Measurements from ENCODE around the gene ZKSCAN5. TPM values are rescaled to one million over a fixed set of nuclear protein-coding genes. Genes with fewer than 3 reads are reported as not detected.

Gene ZKSCAN5
- total RNA-seq (2022; extraction: Qiagen RNA extraction), result 10.0 to 10.7 TPM (median 10.0 TPM) in 5 replicates

DNA sequence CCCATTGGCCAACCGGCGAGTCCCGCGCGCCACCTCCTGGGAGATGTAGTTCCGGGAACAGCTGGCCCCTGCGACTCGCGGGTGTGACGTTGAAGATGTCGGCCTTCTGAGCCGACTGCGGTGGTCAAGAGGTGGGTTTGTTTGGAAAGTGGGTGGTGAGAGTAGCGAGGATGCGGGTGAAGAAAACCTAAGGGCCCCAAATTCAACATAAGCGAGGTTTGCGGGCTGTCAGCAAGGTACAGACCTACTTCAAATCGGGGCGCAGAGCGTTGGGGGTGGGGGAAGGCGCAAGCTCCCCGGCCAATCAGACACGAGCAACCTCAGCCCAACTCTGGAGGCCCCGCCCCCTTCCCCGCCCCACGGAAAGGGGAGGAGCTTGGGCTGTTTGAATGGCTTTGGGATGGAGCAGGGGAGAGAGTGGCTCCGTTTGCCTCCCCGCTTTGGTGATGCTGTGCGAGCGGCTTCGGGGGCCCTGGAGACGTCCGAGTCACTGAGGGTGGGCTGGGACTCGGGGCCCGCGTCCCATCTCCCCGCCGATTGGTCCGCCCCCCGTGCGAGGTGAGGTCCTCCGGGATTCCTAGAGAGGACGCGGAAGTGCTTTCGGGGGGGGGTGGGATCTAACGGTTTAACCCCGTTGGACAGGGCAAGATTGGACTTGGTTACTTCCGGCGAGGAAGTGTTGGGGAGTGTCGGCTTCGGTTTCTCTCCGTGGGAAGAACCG is at the start of gene ZKSCAN5:
Gene ZKSCAN5, plus strand, starts transcription at position 60 of the 721 bp plus-strand sequence. CDS start 1,383 bp downstream, outside the sequence.

DNA sequence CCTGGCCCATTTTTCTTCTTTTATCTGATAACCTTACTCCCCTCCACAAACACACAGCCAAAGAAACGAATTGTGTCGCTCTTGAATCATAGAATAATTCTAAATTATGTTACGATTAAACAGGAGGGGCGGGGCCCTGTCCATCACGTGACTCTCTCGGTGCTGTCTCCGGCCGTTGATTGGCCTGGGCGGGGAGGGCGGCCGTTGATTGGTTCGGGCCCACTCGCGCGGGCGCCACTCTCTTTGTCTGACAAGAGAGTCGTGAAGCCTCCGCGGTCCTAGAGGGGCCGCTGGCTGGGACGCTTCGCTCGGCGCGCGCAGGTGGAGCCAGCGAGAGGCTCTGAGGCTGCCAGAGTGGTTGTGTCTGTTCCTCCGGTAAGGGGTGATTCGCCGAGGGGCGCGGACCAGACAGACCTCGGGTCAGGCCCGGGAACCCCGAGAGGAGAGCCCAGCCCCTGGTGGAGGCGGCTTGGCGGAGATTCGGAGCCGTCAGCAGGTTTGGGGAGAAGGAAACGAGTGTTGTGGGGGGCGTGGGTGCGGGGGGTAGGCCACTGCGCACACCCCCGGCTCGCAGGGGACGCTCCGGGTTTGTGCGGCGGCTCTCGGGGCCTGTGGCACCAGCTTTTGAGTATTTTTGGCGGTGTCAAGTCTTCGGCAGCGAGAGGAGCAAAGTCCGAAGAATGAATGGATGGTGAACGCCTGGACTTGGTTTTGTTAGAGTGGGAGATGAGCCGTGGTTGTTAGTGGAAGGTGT is 31.7 kb upstream of the ZKSCAN5 start, which contains the start of gene ZNF789:
Gene ZNF789, plus strand, starts transcription at position 330 of the 754 bp plus-strand sequence. CDS start 3,567 bp downstream, outside the sequence.

DNA sequence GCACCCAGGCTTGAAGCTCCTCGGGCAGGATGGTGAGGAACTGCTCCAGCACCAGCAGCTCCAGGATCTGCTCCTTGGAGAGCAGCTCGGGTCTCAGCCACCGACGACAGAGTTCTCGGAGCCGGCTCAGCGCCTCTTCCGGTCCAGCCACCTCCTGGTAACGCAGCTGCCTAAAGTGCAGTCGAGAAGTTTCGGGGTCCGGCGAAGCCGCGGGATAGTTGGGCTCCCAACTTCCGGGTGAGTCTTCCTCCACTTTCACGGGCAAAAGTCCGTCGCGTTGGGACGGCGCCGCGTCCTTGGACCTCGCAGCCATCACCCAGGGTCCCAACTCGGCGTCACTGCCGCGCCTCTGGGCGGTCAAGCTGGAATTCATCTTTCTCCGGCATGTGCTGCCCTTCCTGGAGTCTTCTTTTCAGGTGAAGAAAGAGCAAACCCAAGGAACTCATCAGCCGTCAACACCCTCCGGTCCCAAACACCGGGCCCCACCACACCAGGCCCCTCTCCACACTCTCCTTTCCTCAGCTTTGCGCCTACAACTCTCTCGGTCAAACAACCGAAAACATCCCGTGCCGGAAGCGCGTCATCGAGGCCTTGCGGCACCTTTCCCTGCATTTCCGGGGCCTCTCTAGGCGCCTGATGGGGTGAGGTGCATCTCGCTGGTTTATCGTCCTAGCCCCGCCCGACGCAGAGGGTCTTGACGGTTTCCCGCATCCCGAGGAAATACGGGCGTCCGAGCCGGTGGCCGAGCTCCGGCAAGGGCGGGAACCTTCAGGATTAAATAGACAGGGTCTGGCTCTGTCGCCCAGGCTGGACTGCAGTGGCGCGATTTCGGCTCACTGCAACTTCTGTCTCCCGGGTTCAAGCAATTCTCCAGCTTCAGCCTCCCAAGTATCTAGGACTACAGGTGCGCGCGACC is 4.5 kb upstream of the ZKSCAN5 start, which contains the start of gene ZNF394:
Gene ZNF394, minus strand, starts transcription at position 561 of the 916 bp plus-strand sequence. Its CDS starts 188 bp downstream, at position 373.

DNA sequence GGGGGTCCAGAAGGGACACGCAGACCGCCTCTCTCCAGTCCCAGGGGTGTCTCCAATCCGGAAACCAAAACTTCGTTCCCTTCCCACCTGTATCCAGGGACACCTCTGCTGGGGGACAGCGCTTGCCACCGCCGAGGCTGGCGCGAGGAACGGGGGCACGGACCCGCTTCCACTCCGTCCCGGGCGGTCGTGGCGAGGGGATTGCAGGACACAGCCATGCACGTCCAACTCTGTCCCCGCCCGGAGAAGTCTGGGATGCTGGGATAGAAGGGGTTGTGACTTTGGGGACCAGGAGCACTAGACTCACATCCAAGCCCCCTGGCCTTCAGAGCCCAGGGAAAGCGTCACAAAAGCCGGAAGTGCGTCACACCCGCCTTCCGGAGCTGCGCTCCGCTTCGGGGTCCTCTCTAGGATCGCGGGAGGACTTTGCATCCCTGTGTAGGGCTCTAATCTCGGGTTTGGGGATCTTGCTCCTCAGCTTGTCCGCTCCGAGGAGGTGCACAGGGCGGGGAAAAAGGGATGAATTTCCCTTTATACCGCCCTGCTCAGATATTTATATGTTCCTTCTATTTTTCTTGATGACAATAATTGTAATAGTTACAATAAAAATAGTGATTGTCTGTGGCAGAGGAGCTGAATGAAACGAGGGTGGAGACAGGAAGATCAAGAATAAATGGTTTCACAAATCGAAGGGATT is 47.5 kb downstream of the ZKSCAN5 start, which contains the start of gene FAM200A:
Gene FAM200A, minus strand, starts transcription at position 348 of the 697 bp plus-strand sequence. CDS start 3,707 bp downstream, outside the sequence.

DNA sequence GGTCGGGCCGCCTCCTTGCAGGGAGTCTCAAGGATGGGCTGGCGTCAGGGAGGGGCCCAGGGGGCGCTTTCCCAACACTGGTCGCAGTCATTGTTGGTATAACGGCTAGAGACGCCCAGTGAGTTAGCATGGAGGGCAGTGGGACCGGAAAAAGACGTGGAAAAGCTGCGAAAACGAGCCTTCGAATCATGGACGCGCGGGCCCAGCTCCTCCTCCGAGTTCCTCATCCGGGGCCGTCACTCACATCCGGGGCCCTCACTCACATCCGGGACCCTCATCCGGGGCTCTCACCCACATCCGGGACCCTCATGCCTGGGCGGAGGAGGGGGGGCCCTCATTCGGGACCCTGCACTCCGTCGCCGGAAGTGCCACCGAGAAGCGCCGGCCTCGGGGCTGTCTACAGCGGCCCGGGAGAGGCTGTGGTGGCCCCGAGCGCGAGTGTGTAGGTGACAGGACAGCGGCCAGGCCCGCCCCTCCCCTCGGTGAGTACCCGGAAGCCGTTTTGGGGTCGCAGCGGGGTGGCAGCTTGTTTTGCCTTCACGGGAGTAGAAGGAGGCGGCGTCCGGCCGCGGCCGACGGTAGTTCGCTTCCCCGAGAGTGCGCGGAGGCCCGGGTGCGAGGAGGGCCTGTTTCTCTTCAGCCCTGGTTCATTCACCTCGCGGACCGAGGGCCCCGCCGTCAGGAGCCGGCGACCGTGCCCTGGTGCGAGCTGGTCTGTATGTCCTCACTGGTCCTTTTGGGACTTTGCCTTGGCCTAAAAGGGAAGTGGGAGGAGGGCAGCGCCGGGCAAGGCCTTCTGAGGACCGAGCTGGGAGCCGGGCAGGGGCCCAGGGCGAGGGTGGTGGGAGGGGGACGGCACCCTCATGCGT is 54.1 kb downstream of the ZKSCAN5 start, which contains the start of gene ZNF655:
Gene ZNF655, plus strand, starts transcription at position 337 of the 869 bp plus-strand sequence. CDS start 1,918 bp downstream, outside the sequence.

Other genes with a start within 250 kb of the ZKSCAN5 start
- 0.25 to 0.70 TPM (median 0.40 TPM) in 5 replicates for gene MYH16, start 231.8 kb upstream of the ZKSCAN5 start, total RNA-seq (2022; extraction: Qiagen RNA extraction)
- 126 to 133 TPM (median 132 TPM) in 5 replicates for gene ARPC1A, start 178.8 kb upstream of the ZKSCAN5 start, total RNA-seq (2022; extraction: Qiagen RNA extraction)
- 264 to 303 TPM (median 288 TPM) in 5 replicates for gene ARPC1B, start 129.9 kb upstream of the ZKSCAN5 start, total RNA-seq (2022; extraction: Qiagen RNA extraction)
- 183 to 220 TPM (median 192 TPM) in 5 replicates for gene PDAP1, start 96.1 kb upstream of the ZKSCAN5 start, total RNA-seq (2022; extraction: Qiagen RNA extraction)
- gene BUD31, start 95.7 kb upstream of the ZKSCAN5 start, total RNA-seq (2022; extraction: Qiagen RNA extraction), result 132 to 154 TPM (median 141 TPM) in 5 replicates
- gene PTCD1, start 65.9 kb upstream of the ZKSCAN5 start, total RNA-seq (2022; extraction: Qiagen RNA extraction), result 5.8 to 7.7 TPM (median 6.2 TPM) in 5 replicates
- gene CPSF4, start 65.7 kb upstream of the ZKSCAN5 start, total RNA-seq (2022; extraction: Qiagen RNA extraction), result 30.5 to 42.1 TPM (median 38.6 TPM) in 5 replicates
- gene ATP5MF, start 38.5 kb upstream of the ZKSCAN5 start, total RNA-seq (2022; extraction: Qiagen RNA extraction), result 896 to 1,499 TPM (median 945 TPM) in 5 replicates
- gene ZNF789, start 31.8 kb upstream of the ZKSCAN5 start, total RNA-seq (2022; extraction: Qiagen RNA extraction), result 6.2 to 8.5 TPM (median 7.6 TPM) in 5 replicates
- gene ZNF394, start 4.4 kb upstream of the ZKSCAN5 start, total RNA-seq (2022; extraction: Qiagen RNA extraction), result 15.6 to 17.3 TPM (median 16.4 TPM) in 5 replicates
- gene FAM200A, start 47.5 kb downstream of the ZKSCAN5 start, total RNA-seq (2022; extraction: Qiagen RNA extraction), result 5.6 to 6.6 TPM (median 5.9 TPM) in 5 replicates
- 45.8 to 56.3 TPM (median 50.9 TPM) in 5 replicates for gene ZNF655, start 54.0 kb downstream of the ZKSCAN5 start, total RNA-seq (2022; extraction: Qiagen RNA extraction)
- 0.32 to 1.3 TPM (median 1.1 TPM) in 5 replicates for gene TMEM225B, start 93.6 kb downstream of the ZKSCAN5 start, total RNA-seq (2022; extraction: Qiagen RNA extraction)
- gene ZSCAN25, start 112.3 kb downstream of the ZKSCAN5 start, total RNA-seq (2022; extraction: Qiagen RNA extraction), result 7.7 to 10.1 TPM (median 9.6 TPM) in 5 replicates
- gene CYP3A5, start 175.3 kb downstream of the ZKSCAN5 start, total RNA-seq (2022; extraction: Qiagen RNA extraction), result 1.3 to 1.8 TPM (median 1.4 TPM) in 5 replicates
- not detected in 5 replicates for gene CYP3A7, start 230.5 kb downstream of the ZKSCAN5 start, total RNA-seq (2022; extraction: Qiagen RNA extraction)

Data from A549 treated with dexamethasone at 1 μM for 4 hours (cell line).